Activated CD4-positive, alpha-beta memory T cell treated with anti-CD3 and anti-CD28 coated beads, Interleukin-2, amount 10 ng/mL, durations not matched to agents 7 days and 5 days (primary cell): ENCODE results near the gene FAM210A. TPM values are rescaled to one million over a fixed set of nuclear protein-coding genes. Genes with fewer than 3 reads are reported as not detected.
A peak's percentile ranks its signal among the peaks of the same experiment; 100 is the strongest.

Experiments
- CTCF ChIA-PET: fragments of 350-600 bp; sonication (Branson Sonifier 250); formaldehyde crosslinking; loops from one replicate; lab custom pipeline; 2021; ENCODE audit warnings: antibody characterized with exemption, inconsistent platforms; lab: Charles Lee
- POLR2A ChIA-PET: fragments of 350-600 bp; sonication (Branson Sonifier 250); formaldehyde crosslinking; loops from one replicate; lab custom pipeline; 2021; ENCODE audit warnings: antibody characterized with exemption; lab: Charles Lee
- DNase-seq: peaks from one replicate; pipeline ENCODE4 v3.0.0-alpha.2; 2020
- H3K27ac Mint-ChIP-seq: one replicate; pipeline ENCODE4 v1.8.0; 2021; ENCODE audit warnings: mild to moderate bottlenecking, mixed read lengths
- H3K27me3 Mint-ChIP-seq: one replicate; pipeline ENCODE4 v1.8.0; 2021; ENCODE audit warnings: mixed read lengths
- H3K36me3 Mint-ChIP-seq: one replicate; pipeline ENCODE4 v1.8.0; 2021; ENCODE audit warnings: low read depth, mixed read lengths
- H3K4me1 Mint-ChIP-seq: one replicate; pipeline ENCODE4 v1.8.0; 2021; ENCODE audit warnings: mixed read lengths
- H3K4me3 Mint-ChIP-seq: one replicate; pipeline ENCODE4 v1.8.0; 2021; ENCODE audit warnings: mild to moderate bottlenecking, mixed read lengths
- H3K9me3 Mint-ChIP-seq: one replicate; pipeline ENCODE4 v1.8.0; 2021; ENCODE audit warnings: mixed read lengths
- total RNA-seq, 2 experiments: library from RNA; stranded (reverse); gene quantifications; one replicate each; pipeline ENCODE4 v1.2.3, GENCODE V29; 2021

FAM210A gene
- total RNA-seq, 2 experiments from 2014 or later = 22.2 to 22.4 TPM

DNA sequence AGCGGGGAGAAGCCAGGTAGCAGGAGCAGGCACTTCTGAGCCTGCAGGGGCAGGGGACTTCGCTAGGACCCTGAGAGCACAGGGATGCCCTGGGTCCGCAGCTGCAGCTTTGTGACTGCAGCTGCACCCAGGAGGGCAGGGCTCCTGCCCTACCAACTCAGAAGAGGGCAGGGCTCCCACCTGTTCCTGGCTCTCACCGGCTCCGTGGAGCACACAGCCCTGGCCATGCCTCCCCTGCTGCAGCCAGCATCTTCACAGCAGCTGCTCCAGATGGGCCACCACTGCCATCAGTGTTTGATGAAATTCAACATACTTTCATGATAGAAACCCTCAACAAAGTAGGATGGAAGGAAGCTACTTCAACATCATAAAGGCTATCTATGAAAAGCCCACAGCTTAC, 92.7 kb downstream of the FAM210A start:
- POLR2A ChIA-PET = no interaction called here
- Mint-ChIP-seq H3K4me3 (no peak overlapping the region), H3K9me3 (no peaks in the 10 kb centered on the region), H3K36me3 (no peaks in the 10 kb centered on the region), H3K4me1 (peaks cover 8% of the 10 kb centered on the region), H3K27me3 (no peaks in the 10 kb centered on the region), H3K27ac (no peak overlapping the region)
- DNase-seq = no peak
- CTCF ChIA-PET = interaction anchor here (1.7 to 2.3 kb wide), 2 partner anchors 25 to 76 kb away, joined by 6 to 14 read pairs; no protein-coding TSS in a partner anchor

DNA sequence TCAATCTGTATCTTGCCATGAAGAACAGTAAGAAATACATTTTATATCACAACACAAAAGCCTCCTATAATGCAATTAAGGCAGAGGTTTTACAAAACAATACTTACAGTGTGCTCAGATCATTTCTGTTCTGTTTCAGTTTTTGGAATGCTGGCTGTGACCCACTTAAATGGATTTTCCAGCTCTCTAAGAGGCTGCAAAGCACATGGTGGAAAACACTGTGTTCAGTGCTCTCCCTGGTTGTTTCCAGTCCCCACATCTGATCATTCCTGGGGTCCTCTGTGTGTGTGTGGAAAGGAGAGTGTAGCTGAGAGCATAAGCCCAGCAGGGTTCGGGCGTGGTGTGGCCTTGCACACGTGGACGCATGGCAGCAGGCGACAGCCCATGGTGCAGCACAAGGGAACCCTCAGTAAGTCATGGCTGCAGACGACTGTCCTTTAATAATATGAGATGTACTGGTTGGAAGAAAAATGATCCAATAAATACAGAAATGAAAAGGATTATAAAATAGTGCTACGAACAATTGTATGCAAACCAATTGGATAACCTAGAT, 95.6 kb downstream of the FAM210A start:
- Mint-ChIP-seq H3K9me3 (no peaks in the 10 kb centered on the region), H3K27me3 (no peaks in the 10 kb centered on the region), H3K4me1 (peaks cover 8% of the 10 kb centered on the region), H3K36me3 (no peaks in the 10 kb centered on the region), H3K4me3 (no peak overlapping the region), H3K27ac (no peak overlapping the region)
- ChIA-PET POLR2A (no interaction called here), CTCF (interaction anchor here (0.6 to 4.6 kb wide), 4 partner anchors 22 to 415 kb away, joined by 3 to 49 read pairs (median 4); no protein-coding TSS in a partner anchor)
- no peak for DNase-seq

DNA sequence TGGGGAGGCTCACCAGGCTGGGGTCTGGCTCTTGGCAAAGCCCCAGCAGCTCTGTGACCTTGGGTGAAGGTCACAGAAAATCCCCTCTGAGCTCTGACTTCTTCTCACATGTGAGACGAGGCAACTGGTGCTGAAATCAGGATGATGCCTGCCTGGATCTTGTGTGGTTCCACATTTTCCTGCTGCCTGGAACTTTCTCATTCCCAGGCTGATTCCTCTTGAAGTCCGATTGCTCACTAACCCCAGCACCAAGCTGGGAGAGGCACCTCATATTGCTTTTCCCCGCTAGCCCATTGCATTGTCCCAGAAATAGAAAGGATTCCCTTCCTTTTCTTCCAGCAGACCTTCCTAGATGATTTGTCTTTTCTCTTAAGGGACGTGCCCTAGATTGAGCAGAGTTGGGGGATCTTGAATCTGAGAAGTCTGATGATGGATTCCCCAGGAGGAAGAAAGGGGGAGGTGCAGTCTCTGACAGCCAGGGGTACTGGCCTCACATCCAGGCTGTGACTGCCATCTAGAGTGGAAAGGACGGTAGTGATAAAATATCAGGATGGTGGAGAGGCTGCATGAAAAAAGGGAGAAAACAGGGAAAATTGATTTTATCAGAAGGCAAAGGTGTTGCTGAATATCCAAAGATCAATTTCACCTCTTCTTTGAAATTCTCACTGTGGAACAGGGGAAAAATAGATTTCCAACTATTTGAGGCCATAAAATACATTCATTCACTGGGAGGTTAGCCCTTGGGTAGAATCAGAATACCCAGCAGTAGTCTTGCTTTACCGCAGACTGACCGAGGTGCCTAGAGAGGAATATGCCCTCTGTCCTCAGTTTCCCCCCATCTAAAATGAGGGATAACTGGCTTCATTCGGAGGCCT, 96.3 kb downstream of the FAM210A start:
- peaks cover 9% of the 10 kb centered on the region for H3K4me1 Mint-ChIP-seq
- H3K27ac Mint-ChIP-seq = no peak overlapping the region
- ChIA-PET CTCF (interaction anchor here (0.7 to 4.6 kb wide), 7 partner anchors 22 to 417 kb away, joined by 3 to 49 read pairs (median 4); no protein-coding TSS in a partner anchor), POLR2A (interaction anchor here (0.8 kb wide), 1 partner anchor 15 kb away, joined by 3 read pairs; no protein-coding TSS in a partner anchor)
- H3K9me3 Mint-ChIP-seq = no peaks in the 10 kb centered on the region
- DNase-seq = peak; percentile 55
- no peaks in the 10 kb centered on the region for H3K27me3 Mint-ChIP-seq
- no peak overlapping the region for H3K4me3 Mint-ChIP-seq
- H3K36me3 Mint-ChIP-seq = no peaks in the 10 kb centered on the region

DNA sequence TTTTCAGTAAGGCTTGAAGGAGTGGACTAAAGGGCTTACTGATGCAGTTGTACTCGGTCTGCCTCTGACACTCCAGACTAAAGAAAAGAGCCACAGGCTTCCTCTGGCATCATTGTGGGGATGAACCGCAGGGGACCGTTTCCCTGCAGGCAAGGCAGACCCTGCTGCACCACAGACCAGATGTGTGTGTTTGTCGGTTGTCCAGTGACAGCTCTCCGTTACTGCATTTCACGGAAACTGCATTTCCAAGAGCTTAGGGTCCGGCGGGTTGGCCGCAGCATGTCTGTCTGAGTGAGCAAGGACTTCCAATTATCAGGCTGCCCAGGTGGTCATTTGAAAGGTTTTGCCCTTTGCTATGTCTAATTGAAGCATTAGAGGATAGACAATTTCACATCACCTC, 98.1 kb downstream of the FAM210A start:
- peaks cover 10% of the 10 kb centered on the region for H3K4me1 Mint-ChIP-seq
- no peaks in the 10 kb centered on the region for H3K27me3 Mint-ChIP-seq
- H3K36me3 Mint-ChIP-seq = no peaks in the 10 kb centered on the region
- no peak overlapping the region for H3K4me3 Mint-ChIP-seq
- H3K27ac Mint-ChIP-seq = no peak overlapping the region
- CTCF ChIA-PET = interaction anchor here (1.5 to 4.6 kb wide), 2 partner anchors 69 to 412 kb away, joined by 3 to 49 read pairs; no protein-coding TSS in a partner anchor
- no peaks in the 10 kb centered on the region for H3K9me3 Mint-ChIP-seq
- no peak for DNase-seq
- POLR2A ChIA-PET = interaction anchor here (1.2 kb wide), 1 partner anchor 78 kb away, joined by 3 read pairs; no protein-coding TSS in a partner anchor

DNA sequence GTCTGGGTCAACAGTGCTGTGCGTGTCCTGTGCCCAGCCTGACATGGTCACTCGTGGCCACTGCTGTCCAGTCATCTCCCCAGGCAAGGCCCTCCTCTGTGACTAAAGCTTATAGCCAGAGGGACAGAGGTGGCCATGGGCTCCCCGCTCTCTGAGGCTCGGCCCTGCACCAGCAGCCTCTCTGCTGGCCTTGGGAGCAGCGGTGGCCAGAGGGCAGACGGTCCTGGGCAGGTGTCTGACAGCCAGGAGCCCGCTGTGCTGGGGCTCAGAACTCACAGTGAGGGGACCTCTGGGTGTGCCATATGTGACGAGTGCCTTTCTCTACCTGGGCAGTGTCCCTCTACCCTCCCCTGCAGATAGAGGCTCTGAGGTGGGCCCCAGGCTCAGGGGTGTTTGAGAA, 98.7 kb downstream of the FAM210A start:
- Mint-ChIP-seq H3K36me3 (no peaks in the 10 kb centered on the region), H3K27ac (no peak overlapping the region), H3K4me3 (no peak overlapping the region), H3K27me3 (no peaks in the 10 kb centered on the region), H3K4me1 (peaks cover 10% of the 10 kb centered on the region), H3K9me3 (no peaks in the 10 kb centered on the region)
- CTCF ChIA-PET = interaction anchor here (1.7 to 4.6 kb wide), 2 partner anchors 69 to 411 kb away, joined by 4 to 49 read pairs; no protein-coding TSS in a partner anchor
- POLR2A ChIA-PET = interaction anchor here (0.9 kb wide), 1 partner anchor 14 kb away, joined by 3 read pairs; no protein-coding TSS in a partner anchor
- no peak for DNase-seq

DNA sequence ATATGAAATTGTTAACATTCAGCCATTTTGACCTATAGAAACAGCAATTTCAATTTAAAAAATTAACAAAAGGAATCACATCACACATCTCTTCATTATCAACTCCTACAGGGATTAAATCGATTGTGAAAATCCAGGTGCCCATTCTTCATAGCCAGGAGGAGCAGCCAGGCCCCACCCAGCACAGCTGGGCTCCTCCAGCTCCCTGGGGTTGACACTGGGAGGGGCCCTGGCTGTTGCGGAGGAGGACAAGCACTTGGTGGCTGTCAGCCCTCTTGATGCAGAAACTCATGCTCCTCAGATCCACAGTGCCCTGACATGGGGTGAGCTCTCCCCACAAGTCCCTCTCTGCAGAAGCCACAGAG, 99.8 kb downstream of the FAM210A start:
- Mint-ChIP-seq H3K4me1 (peaks cover 10% of the 10 kb centered on the region), H3K36me3 (no peaks in the 10 kb centered on the region), H3K27me3 (no peaks in the 10 kb centered on the region), H3K4me3 (no peak overlapping the region), H3K27ac (no peak overlapping the region), H3K9me3 (no peaks in the 10 kb centered on the region)
- ChIA-PET CTCF (interaction anchor here (1.4 to 1.7 kb wide), 2 partner anchors 68 to 410 kb away, joined by 4 to 5 read pairs; no protein-coding TSS in a partner anchor), POLR2A (interaction anchor here (1.1 kb wide), 1 partner anchor 20 kb away, joined by 3 read pairs; no protein-coding TSS in a partner anchor)
- DNase-seq = no peak

DNA sequence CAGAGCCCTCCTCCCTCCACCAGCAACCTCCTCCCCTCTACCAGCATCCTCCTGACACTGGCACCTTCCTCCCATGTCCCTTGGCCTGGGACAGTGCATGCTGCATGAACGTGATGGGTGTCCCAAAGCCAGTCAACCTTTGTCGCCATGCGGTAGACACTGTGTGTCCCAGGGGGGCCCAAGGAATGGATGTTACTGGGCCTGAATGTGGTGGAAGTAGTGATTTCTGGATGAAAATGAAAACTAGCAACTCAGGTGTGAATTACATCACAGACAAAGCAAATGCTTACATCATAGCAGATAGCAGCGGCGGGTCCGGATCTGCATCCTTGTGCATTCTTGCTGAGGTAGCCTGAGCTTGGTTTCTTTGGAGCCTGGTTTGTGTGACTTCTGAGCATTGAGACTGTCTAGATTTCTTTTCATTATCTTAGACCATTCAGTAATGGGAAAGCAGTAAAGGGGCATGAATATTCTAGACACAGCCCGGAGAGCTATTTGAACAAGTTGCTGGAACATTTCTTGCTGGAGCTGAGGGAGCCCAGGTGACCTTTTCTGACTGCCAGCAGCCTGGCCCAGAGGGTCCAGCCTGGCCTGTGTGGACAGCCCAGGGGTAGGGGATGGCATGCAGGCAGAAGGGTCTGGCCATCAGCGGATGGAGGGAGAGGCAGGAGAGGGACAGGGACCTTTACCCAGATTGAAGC, 100.4 kb downstream of the FAM210A start:
- Mint-ChIP-seq H3K4me3 (no peak overlapping the region), H3K36me3 (no peaks in the 10 kb centered on the region), H3K27me3 (no peaks in the 10 kb centered on the region), H3K4me1 (peaks cover 10% of the 10 kb centered on the region), H3K27ac (no peak overlapping the region), H3K9me3 (no peaks in the 10 kb centered on the region)
- no peak for DNase-seq
- ChIA-PET CTCF (interaction anchor here (1.4 to 1.7 kb wide), 2 partner anchors 67 to 410 kb away, joined by 4 to 5 read pairs; no protein-coding TSS in a partner anchor), POLR2A (interaction anchor here (1.1 kb wide), 1 partner anchor 20 kb away, joined by 3 read pairs; no protein-coding TSS in a partner anchor)

DNA sequence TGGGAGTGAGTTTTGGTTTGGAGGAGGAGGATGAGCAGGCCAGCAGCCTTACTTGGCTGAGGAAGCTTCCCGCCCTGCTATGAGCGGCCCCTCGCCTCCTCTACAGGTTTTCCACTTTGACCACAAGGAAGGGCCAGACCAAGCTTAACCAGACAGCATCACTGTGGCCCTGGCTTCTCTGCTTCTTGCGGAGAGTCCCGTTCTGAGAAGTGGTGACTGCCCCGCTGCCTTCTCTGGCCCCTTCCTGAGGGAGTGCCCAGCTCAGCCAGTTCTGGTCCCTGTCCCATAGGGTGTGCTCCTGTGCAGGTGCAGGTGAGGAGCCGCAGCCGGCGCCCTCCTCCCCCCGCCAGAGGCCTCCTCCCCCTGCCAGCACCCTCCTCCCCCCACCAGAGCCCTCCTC, 101.0 kb downstream of the FAM210A start:
- Mint-ChIP-seq H3K27me3 (no peaks in the 10 kb centered on the region), H3K36me3 (no peaks in the 10 kb centered on the region), H3K4me1 (peaks cover 10% of the 10 kb centered on the region), H3K27ac (no peak overlapping the region), H3K4me3 (no peak overlapping the region), H3K9me3 (no peaks in the 10 kb centered on the region)
- no peak for DNase-seq
- CTCF ChIA-PET = no interaction called here
- POLR2A ChIA-PET = no interaction called here

DNA sequence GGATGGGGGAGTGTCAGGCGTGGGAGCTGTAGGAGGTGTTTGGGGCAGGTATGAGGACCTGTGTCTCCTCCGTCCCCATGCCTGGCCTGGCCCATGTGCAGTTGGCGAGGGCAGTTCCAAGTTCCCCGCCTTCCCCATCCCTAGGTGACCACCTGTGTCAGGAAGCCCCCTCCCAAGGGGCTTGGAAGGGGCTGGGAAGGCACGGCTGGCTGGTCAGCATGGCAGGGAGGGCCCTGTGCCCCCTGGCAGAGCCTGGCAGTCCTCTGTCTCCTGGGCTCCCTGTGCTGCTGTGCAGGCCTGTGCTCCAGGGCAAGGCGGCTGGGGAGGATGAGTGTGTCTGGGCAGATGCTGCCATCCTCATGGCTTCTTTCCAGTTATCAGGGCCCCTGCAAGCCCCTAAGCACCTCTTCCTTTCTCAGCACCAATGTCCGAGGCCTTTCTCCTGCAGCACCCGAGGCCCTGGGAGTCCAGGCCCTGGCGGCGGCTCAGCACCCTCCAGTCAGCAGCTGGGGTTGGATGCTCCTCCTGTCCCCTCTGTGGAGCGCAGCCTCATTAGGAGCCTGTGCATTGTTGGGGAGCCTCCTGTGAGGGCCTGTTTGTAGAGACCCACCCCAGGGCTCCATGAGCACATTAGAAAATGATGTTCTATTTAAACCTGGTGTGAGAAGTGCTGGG, 101.7 kb downstream of the FAM210A start:
- Mint-ChIP-seq H3K27ac (no peak overlapping the region), H3K36me3 (no peaks in the 10 kb centered on the region), H3K9me3 (no peaks in the 10 kb centered on the region), H3K4me1 (peaks cover 5% of the 10 kb centered on the region), H3K27me3 (no peaks in the 10 kb centered on the region), H3K4me3 (no peak overlapping the region)
- DNase-seq = no peak
- POLR2A ChIA-PET = no interaction called here
- CTCF ChIA-PET = no interaction called here

DNA sequence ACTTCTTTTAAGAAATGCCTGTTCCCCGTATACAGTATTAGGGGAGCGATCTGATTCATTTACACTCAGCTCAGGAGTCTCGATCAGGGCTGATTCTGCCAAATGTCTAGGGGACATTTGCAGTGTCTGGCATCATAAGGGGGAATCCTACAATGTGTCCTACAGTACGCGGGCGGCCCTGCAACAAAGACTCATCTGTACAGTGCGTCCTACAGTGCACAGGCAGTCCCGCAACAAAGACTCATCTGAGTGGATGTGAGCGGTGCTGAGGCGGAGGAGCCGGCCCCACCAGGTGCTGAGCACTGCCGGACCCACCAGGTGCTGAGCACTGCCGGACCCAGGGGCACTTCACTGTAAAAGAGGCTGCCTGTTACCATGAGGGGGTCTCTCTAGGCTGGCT, 102.5 kb downstream of the FAM210A start:
- CTCF ChIA-PET = no interaction called here
- H3K9me3 Mint-ChIP-seq = no peaks in the 10 kb centered on the region
- H3K36me3 Mint-ChIP-seq = no peaks in the 10 kb centered on the region
- H3K4me1 Mint-ChIP-seq = peaks cover 2% of the 10 kb centered on the region
- no peak overlapping the region for H3K4me3 Mint-ChIP-seq
- no peak overlapping the region for H3K27ac Mint-ChIP-seq
- no peak for DNase-seq
- POLR2A ChIA-PET = interaction anchor here (1.7 kb wide), 1 partner anchor 47 kb away, joined by 5 read pairs; no protein-coding TSS in a partner anchor
- H3K27me3 Mint-ChIP-seq = no peaks in the 10 kb centered on the region

DNA sequence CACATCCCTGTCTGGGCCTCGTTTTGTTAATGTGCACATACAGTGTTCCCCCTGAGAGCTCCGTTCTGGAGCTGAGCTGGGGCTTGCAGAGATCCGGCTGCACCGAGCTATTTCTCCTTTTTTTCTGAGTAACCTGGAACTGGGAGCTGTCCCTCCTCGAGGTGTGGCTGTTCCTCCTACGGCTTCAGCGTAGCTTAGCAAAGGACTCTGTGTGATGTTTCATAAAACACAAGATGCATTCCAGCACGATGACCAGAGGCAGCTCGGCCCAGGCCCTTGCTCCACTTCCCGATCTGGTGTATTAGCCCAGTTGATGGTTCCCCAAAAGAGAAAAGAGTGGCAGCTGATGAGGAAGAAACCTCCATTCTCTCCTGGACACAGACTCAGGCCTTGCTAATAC, 103.0 kb downstream of the FAM210A start:
- H3K9me3 Mint-ChIP-seq = no peaks in the 10 kb centered on the region
- ChIA-PET POLR2A (interaction anchor here (1.7 kb wide), 1 partner anchor 46 kb away, joined by 5 read pairs; no protein-coding TSS in a partner anchor), CTCF (interaction anchor here (0.6 kb wide), 1 partner anchor 1233 kb away, joined by 4 read pairs; no protein-coding TSS in a partner anchor)
- peaks cover 4% of the 10 kb centered on the region for H3K4me1 Mint-ChIP-seq
- no peak overlapping the region for H3K27ac Mint-ChIP-seq
- H3K36me3 Mint-ChIP-seq = no peaks in the 10 kb centered on the region
- no peak for DNase-seq
- no peak overlapping the region for H3K4me3 Mint-ChIP-seq
- H3K27me3 Mint-ChIP-seq = no peaks in the 10 kb centered on the region

DNA sequence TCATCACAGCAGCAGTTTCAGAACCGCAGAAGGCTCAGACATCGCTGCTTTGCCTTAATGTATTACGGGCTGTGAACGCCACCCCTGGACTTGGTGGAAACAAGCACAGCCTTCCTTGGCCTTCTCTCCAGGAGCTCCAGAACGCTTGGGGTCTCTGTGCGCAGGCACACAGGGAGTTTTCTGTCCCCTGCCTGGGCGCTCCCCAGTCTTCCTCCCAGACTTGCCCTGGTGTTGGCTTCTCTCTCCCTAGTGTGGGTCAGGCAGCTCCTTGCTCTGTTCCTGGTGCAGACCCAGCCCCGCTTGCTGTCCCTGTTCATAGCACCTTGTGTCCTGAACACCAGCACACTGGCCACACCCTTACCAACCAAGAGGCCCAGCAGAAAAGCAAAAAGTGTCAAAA, 103.6 kb downstream of the FAM210A start:
- POLR2A ChIA-PET = interaction anchor here (1.7 kb wide), 1 partner anchor 46 kb away, joined by 5 read pairs; no protein-coding TSS in a partner anchor
- Mint-ChIP-seq H3K4me3 (no peak overlapping the region), H3K27me3 (no peaks in the 10 kb centered on the region), H3K36me3 (no peaks in the 10 kb centered on the region), H3K4me1 (peaks cover 8% of the 10 kb centered on the region), H3K27ac (no peak overlapping the region), H3K9me3 (no peaks in the 10 kb centered on the region)
- CTCF ChIA-PET = interaction anchor here (0.6 to 1.1 kb wide), 2 partner anchors 60 to 1232 kb away, joined by 3 to 4 read pairs; no protein-coding TSS in a partner anchor
- DNase-seq = no peak
